Measurements from ENCODE around the gene FLNB.

- TF ChIP-seq CTCF (IDR thresholded peaks at IDR 0.05), result no peak
- TF ChIP-seq EZH2 (IDR thresholded peaks at IDR 0.05), result no peak
Measured at GRCh38 chr3:58175187-58175436, 166.9 kb downstream of the FLNB start.
